HCT116 (cell line): ENCODE results near the gene IFIH1. TPM values are rescaled to one million over a fixed set of nuclear protein-coding genes. Genes with fewer than 3 reads are reported as not detected.

ENCODE experiments used
- ATAC-seq: fragments of 200-7000 bp; cut with Tn5 transposase; 2 replicates; pipeline ENCODE4 v1.9.1; 2020; ENCODE audit warnings: mild to moderate bottlenecking, moderate library complexity
- BruUV-seq: library from RNA; stranded (reverse); fragments of 400-500 nt; replicated peaks from 2 replicates; lab custom pipeline; 2021; lab: Mats Ljungman, UMichigan
- CTCF ChIA-PET: fragments of 300-600 bp; sonication (Branson Sonifier 250); formaldehyde crosslinking; loops from one replicate; lab custom pipeline; 2021; ENCODE audit warnings: antibody characterized with exemption; lab: Charles Lee
- POLR2A ChIA-PET: fragments of 300-600, 350-600 bp; sonication (Branson Sonifier 250); formaldehyde crosslinking; loops from one replicate; lab custom pipeline; 2021; ENCODE audit warnings: antibody characterized with exemption; lab: Charles Lee
- RAD21 ChIA-PET, 2 experiments: fragments of 300-600 bp; sonication (Branson Sonifier 250); formaldehyde crosslinking; loops; one replicate each; lab custom pipeline; 2023; ENCODE audit warnings: low total read pairs in 2 of 2; ENCODE audit not compliant: uncharacterized antibody in 2 of 2, unreplicated experiment in 2 of 2, low non-redundant PET in 1 of 2; lab: Charles Lee
- DNase-seq: peaks from one replicate; pipeline ENCODE4 v3.0.0-alpha.2; 2010; ENCODE audit warnings: low read depth, low spot score
- H2AFZ ChIP-seq: fragments of 200-600 bp; shearing (Covaris generic), sonication (generic); 2 replicates; pipeline ENCODE4 v1.6.1; 2017; ENCODE audit warnings: low read depth, mixed run types, mixed read lengths, antibody characterized with exemption, low read length; ENCODE audit not compliant: poor library complexity, severe bottlenecking
- H3K27ac ChIP-seq: 2 replicates; pipeline ENCODE4 v1.5.1; 2012; ENCODE audit warnings: low read depth, low read length
- H3K27me3 ChIP-seq: fragments of 200-600 bp; sonication (generic); 2 replicates; pipeline ENCODE4 v1.6.1; 2016; ENCODE audit warnings: mixed run types, low read length, mixed read lengths; ENCODE audit not compliant: insufficient read depth
- H3K36me3 ChIP-seq, 2 experiments: fragments of 200-500 bp in 1 of 2; fragments of 200-600 bp in 1 of 2; sonication (Bioruptor generic) in 1 of 2; sonication (generic) in 1 of 2; 2 replicates each; pipeline versions ENCODE4 v1.5.1 to v1.6.1; 2014 to 2016; ENCODE audit warnings: low read length in 2 of 2, inconsistent platforms in 1 of 2, mixed read lengths in 1 of 2, mixed run types in 1 of 2; ENCODE audit not compliant: insufficient read depth in 2 of 2, control insufficient read depth in 1 of 2
- H3K4me1 ChIP-seq, 2 experiments: fragments of 200-600 bp in 1 of 2; sonication (generic) in 1 of 2; 2 replicates each; pipeline versions ENCODE4 v1.5.1 to v1.6.1; 2012 to 2017; ENCODE audit warnings: low read length in 2 of 2, inconsistent platforms in 1 of 2, mild to moderate bottlenecking in 1 of 2, mixed read lengths in 1 of 2, mixed run types in 1 of 2, moderate library complexity in 1 of 2; ENCODE audit not compliant: insufficient read depth in 2 of 2, control insufficient read depth in 1 of 2
- H3K4me2 ChIP-seq: fragments of 200-600 bp; sonication (generic); 2 replicates; pipeline ENCODE4 v1.6.1; 2017; ENCODE audit warnings: mixed run types, low read length, mixed read lengths
- H3K4me3 ChIP-seq, 2 experiments: fragments of 200-600 bp in 1 of 2; sonication (generic) in 1 of 2; replicated peaks in 1 of 2; 2 replicates each; pipeline ENCODE4 v1.5.1; 2011 to 2016; ENCODE audit warnings: low read length in 2 of 2, control low read depth in 1 of 2, low read depth in 1 of 2, mild to moderate bottlenecking in 1 of 2, mixed read lengths in 1 of 2, mixed run types in 1 of 2
- H3K79me2 ChIP-seq: fragments of 200-600 bp; sonication (generic); 2 replicates; pipeline ENCODE4 v1.6.1; 2017; ENCODE audit warnings: mild to moderate bottlenecking, mixed run types, low read length, moderate library complexity, mixed read lengths; ENCODE audit not compliant: insufficient read depth
- H3K9ac ChIP-seq: fragments of 200-600 bp; sonication (generic); 2 replicates; pipeline ENCODE4 v1.6.1; 2016; ENCODE audit warnings: low read length, mixed read lengths
- H3K9me2 ChIP-seq: fragments of 200-600 bp; sonication (generic), shearing (Covaris generic); 2 replicates; pipeline ENCODE4 v1.6.1; 2017; ENCODE audit warnings: mixed run types, mild to moderate bottlenecking, moderate library complexity; ENCODE audit not compliant: insufficient read depth
- H3K9me3 ChIP-seq, 2 experiments: fragments of 200-500 bp in 1 of 2; fragments of 200-600 bp in 1 of 2; sonication (Bioruptor generic) in 1 of 2; sonication (generic) in 1 of 2; 2 replicates each; pipeline ENCODE4 v1.6.1; 2014 to 2017; ENCODE audit warnings: low read length in 2 of 2, mixed read lengths in 2 of 2, inconsistent platforms in 1 of 2, low read depth in 1 of 2, mild to moderate bottlenecking in 1 of 2, mixed run types in 1 of 2, moderate library complexity in 1 of 2; ENCODE audit not compliant: control insufficient read depth in 1 of 2, insufficient read depth in 1 of 2
- H4K20me1 ChIP-seq: fragments of 200-600 bp; sonication (generic), shearing (Covaris generic); 2 replicates; pipeline ENCODE4 v1.6.1; 2017; ENCODE audit warnings: mixed run types, mild to moderate bottlenecking, moderate library complexity; ENCODE audit not compliant: insufficient read depth
- CBX3 ChIP-seq: IDR thresholded peaks from 2 replicates; pipeline ENCODE4 v1.6.1; 2012; ENCODE audit warnings: low read depth
- EGR1 ChIP-seq: IDR thresholded peaks from 2 replicates; pipeline ENCODE4 v1.6.1; 2012; ENCODE audit warnings: low read depth
- EZH2phosphoT487 ChIP-seq: fragments of 200-600 bp; IDR thresholded peaks from 2 replicates; pipeline ENCODE4 v1.6.1; 2018; ENCODE audit warnings: antibody characterized with exemption, borderline replicate concordance
- FOSL1 ChIP-seq: IDR thresholded peaks from 2 replicates; pipeline ENCODE4 v1.6.1; 2012; ENCODE audit warnings: low read depth
- JUND ChIP-seq: IDR thresholded peaks from 2 replicates; pipeline ENCODE4 v1.6.1; 2012
- POLR2A ChIP-seq: IDR thresholded peaks from 2 replicates; pipeline ENCODE4 v1.7.0; 2011; ENCODE audit warnings: borderline replicate concordance; ENCODE audit not compliant: insufficient read depth, insufficient read length; ENCODE audit errors: extremely low read depth
- RAD21 ChIP-seq: IDR thresholded peaks from 2 replicates; pipeline ENCODE4 v1.6.1; 2012; ENCODE audit warnings: low read depth, mild to moderate bottlenecking
- SIN3A ChIP-seq: IDR thresholded peaks from 2 replicates; pipeline ENCODE4 v1.6.1; 2012; ENCODE audit warnings: low read depth
- TCF7L2 ChIP-seq: IDR thresholded peaks from 2 replicates; pipeline ENCODE4 v1.7.0; 2011; ENCODE audit warnings: borderline replicate concordance, inconsistent platforms; ENCODE audit not compliant: insufficient read depth, insufficient read length; ENCODE audit errors: extremely low read depth
- intact Hi-C: fragments of 100-400 bp; cut with micrococcal nuclease; formaldehyde crosslinking; loops from 2 replicates; pipeline ENCODE4 v1.10.0; 2022
- total RNA-seq: library from RNA; stranded (reverse); gene quantifications from one replicate; pipeline ENCODE4 v1.2.1, GENCODE V29; 2021; ENCODE audit not compliant: unreplicated experiment
- TF ChIP-seq, protein P1 (sequence below): IDR thresholded peaks from 2 replicates; pipeline ENCODE4 v1.6.1; 2012
- TF ChIP-seq, protein P2 (sequence below), 3 experiments: fragments of 200-600 bp in 1 of 3; sonication (generic) in 1 of 3; IDR thresholded peaks in 2 of 3; conservative IDR thresholded peaks in 1 of 3; 2 replicates each; pipeline ENCODE4 v1.5.1; 2012 to 2017; ENCODE audit warnings: low read depth in 2 of 3, low read length in 2 of 3, antibody characterized with exemption in 1 of 3, borderline replicate concordance in 1 of 3, control low read depth in 1 of 3, mild to moderate bottlenecking in 1 of 3, mixed read lengths in 1 of 3, mixed run types in 1 of 3, moderate library complexity in 1 of 3; ENCODE audit not compliant: insufficient read depth in 1 of 3
- TF ChIP-seq, protein P3 (sequence below): IDR thresholded peaks from 2 replicates; pipeline ENCODE4 v1.6.1; 2012; ENCODE audit warnings: low read depth

IFIH1 gene
- total RNA-seq, 1 experiment from 2014 or later: 7.0 TPM

DNA sequence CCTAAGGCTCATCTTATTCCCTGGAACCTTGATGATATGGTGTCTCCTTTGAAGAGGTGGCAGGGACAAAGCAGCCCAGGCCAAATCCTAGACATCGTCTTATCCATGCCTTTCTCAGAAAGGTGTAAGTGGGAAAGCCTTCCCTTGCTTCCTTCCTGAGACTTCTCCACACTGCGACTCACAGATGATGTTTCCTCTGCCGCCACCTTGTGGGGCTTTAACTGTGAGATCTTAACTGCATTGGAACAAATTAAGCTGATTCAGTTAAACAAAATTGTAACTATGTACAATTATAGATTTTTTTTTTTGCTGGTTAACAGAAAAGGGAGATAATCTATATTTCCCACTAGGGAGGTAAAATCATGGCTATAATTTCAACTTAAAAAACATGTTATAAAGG, 15.5 kb upstream of the IFIH1 start:
- peak; percentile 94 for ATAC-seq
- Histone ChIP-seq H3K36me3 (no peaks in the 10 kb centered on the region), H3K4me1 (no peaks in the 10 kb centered on the region), H4K20me1 (no peaks in the 10 kb centered on the region; the same call in 1 of the 2 replicates), H3K79me2 (no peaks in the 10 kb centered on the region), H3K4me3 (no peak overlapping the region), H2AFZ (peak overlapping the region; percentile 72), H3K27ac (no peak overlapping the region), H3K4me2 (no peak overlapping the region; the same call in 1 of the 2 replicates), H3K9ac (no peak overlapping the region), H3K27me3 (no peaks in the 10 kb centered on the region), H3K9me2 (no peaks in the 10 kb centered on the region), H3K9me3 (no peaks in the 10 kb centered on the region)
- CTCF ChIA-PET: interaction anchor here (0.9 to 1.5 kb wide), 9 partner anchors 9 to 182 kb away, joined by 3 to 7 read pairs (median 3); partner anchors contain the start of genes GCA, GCG and IFIH1
- RAD21 ChIA-PET: no interaction called here
- TF ChIP-seq, protein P1, sequence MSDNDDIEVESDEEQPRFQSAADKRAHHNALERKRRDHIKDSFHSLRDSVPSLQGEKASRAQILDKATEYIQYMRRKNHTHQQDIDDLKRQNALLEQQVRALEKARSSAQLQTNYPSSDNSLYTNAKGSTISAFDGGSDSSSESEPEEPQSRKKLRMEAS: peak; percentile 36; the same call in 1 of the 2 replicates
- TF ChIP-seq TCF7L2: no peak
- TF ChIP-seq RAD21: peak; percentile 63
- TF ChIP-seq, protein P2, sequence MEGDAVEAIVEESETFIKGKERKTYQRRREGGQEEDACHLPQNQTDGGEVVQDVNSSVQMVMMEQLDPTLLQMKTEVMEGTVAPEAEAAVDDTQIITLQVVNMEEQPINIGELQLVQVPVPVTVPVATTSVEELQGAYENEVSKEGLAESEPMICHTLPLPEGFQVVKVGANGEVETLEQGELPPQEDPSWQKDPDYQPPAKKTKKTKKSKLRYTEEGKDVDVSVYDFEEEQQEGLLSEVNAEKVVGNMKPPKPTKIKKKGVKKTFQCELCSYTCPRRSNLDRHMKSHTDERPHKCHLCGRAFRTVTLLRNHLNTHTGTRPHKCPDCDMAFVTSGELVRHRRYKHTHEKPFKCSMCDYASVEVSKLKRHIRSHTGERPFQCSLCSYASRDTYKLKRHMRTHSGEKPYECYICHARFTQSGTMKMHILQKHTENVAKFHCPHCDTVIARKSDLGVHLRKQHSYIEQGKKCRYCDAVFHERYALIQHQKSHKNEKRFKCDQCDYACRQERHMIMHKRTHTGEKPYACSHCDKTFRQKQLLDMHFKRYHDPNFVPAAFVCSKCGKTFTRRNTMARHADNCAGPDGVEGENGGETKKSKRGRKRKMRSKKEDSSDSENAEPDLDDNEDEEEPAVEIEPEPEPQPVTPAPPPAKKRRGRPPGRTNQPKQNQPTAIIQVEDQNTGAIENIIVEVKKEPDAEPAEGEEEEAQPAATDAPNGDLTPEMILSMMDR (IDR thresholded peaks at IDR 0.05 in 2 of 3, conservative IDR thresholded peaks at IDR 0.05 in 1 of 3; ENCODE audit: borderline replicate concordance in 1 of 3, insufficient read depth in 1 of 3, low read depth in 2 of 3, low read length in 2 of 3): peak; percentile 37 to 61 (median 55); a peak in 5 of 6 replicates
- intact Hi-C loops: no loop called here
- POLR2A ChIA-PET: no interaction called here
- BruUV-seq: no TSS peak
- no peak for DNase-seq

DNA sequence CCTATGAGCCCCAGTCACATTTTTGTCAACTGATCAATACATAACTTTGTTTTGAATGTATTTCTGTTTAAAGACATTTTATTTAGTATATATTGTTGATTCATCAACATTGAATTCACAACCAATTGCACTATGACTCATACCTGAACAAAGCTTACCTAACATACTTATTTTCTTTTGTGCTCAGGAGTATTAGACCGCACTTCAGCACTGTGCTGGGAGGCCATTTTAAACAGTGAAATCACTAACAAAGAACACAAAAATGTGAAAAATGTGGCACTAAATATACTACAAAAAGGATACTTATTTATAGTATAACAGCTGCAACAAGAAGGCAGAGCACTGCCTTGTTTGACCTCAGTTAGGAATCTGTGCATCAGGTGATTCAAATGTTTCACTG, 12.4 kb upstream of the IFIH1 start:
- POLR2A ChIA-PET: no interaction called here
- H3K79me2 ChIP-seq: no peaks in the 10 kb centered on the region
- DNase-seq: no peak
- no peaks in the 10 kb centered on the region for H3K9me2 ChIP-seq
- no peaks in the 10 kb centered on the region for H4K20me1 ChIP-seq
- H3K4me2 ChIP-seq: no peak overlapping the region
- H3K27me3 ChIP-seq: no peaks in the 10 kb centered on the region
- CTCF ChIA-PET: no interaction called here
- no peak overlapping the region for H2AFZ ChIP-seq
- intact Hi-C loops: no loop called here
- no peaks in the 10 kb centered on the region for H3K9me3 ChIP-seq
- H3K9ac ChIP-seq: no peak overlapping the region
- no peak for ATAC-seq
- H3K27ac ChIP-seq: no peak overlapping the region
- RAD21 ChIA-PET: no interaction called here
- BruUV-seq: no TSS peak
- H3K4me3 ChIP-seq: no peak overlapping the region
- H3K36me3 ChIP-seq: no peaks in the 10 kb centered on the region
- H3K4me1 ChIP-seq: no peaks in the 10 kb centered on the region
- no peak for TF ChIP-seq POLR2A
- TF ChIP-seq SIN3A: no peak
- no peak for TF ChIP-seq EZH2phosphoT487
- TF ChIP-seq, protein P3, sequence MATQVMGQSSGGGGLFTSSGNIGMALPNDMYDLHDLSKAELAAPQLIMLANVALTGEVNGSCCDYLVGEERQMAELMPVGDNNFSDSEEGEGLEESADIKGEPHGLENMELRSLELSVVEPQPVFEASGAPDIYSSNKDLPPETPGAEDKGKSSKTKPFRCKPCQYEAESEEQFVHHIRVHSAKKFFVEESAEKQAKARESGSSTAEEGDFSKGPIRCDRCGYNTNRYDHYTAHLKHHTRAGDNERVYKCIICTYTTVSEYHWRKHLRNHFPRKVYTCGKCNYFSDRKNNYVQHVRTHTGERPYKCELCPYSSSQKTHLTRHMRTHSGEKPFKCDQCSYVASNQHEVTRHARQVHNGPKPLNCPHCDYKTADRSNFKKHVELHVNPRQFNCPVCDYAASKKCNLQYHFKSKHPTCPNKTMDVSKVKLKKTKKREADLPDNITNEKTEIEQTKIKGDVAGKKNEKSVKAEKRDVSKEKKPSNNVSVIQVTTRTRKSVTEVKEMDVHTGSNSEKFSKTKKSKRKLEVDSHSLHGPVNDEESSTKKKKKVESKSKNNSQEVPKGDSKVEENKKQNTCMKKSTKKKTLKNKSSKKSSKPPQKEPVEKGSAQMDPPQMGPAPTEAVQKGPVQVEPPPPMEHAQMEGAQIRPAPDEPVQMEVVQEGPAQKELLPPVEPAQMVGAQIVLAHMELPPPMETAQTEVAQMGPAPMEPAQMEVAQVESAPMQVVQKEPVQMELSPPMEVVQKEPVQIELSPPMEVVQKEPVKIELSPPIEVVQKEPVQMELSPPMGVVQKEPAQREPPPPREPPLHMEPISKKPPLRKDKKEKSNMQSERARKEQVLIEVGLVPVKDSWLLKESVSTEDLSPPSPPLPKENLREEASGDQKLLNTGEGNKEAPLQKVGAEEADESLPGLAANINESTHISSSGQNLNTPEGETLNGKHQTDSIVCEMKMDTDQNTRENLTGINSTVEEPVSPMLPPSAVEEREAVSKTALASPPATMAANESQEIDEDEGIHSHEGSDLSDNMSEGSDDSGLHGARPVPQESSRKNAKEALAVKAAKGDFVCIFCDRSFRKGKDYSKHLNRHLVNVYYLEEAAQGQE: no peak
- no peak for TF ChIP-seq EGR1
- TF ChIP-seq, protein P2 (IDR thresholded peaks at IDR 0.05 in 2 of 3, conservative IDR thresholded peaks at IDR 0.05 in 1 of 3; ENCODE audit: borderline replicate concordance in 1 of 3, insufficient read depth in 1 of 3, low read depth in 2 of 3, low read length in 2 of 3): no peak
- TF ChIP-seq CBX3: no peak
- TF ChIP-seq JUND: no peak
- TF ChIP-seq FOSL1: no peak
